Activated CD4-positive, alpha-beta T cell treated with anti-CD3 and anti-CD28 coated beads, Interleukin-2, Interleukin-4, amounts not matched to agents 100 ng/mL and 50 ng/mL, durations not matched to agents 16 hours and 8 hours (primary cell): Measurements from ENCODE around the gene TREML1.
"Not testable (repeated sequence)": the region's sequence is repeated elsewhere in the genome, so short reads cannot be mapped to it uniquely, and the experiment has no call there.

Experiments used
- DNase-seq: peaks from one replicate; pipeline ENCODE4 v3.0.0-alpha.2; 2020; ENCODE audit warnings: low spot score

Gene TREML1

GRCh38 chr6:41153992-41154625 is at the start of gene TREML1:
TREML1 (minus strand) TSS chr6:41154347; CDS start chr6:41154288, 59 bp downstream.
- DNase-seq, result no peak

- DNase-seq, result no peak
These were observed 47.6 kb upstream of the TREML1 start for GRCh38 chr6:41201764-41202173.

GRCh38 chr6:41200901-41201763 is 47.0 kb upstream of the TREML1 start, which contains the start of gene TREML2:
TREML2 (minus strand) TSS chr6:41201149; CDS start chr6:41201008, 141 bp downstream.
- DNase-seq, result peak; percentile 21

GRCh38 chr6:41200296-41200900 is 46.3 kb upstream of the TREML1 start:
- peak; percentile 77 for DNase-seq

GRCh38 chr6:41199552-41200246 is 45.6 kb upstream of the TREML1 start:
- DNase-seq, result peak; percentile 66

- no peak for DNase-seq
These were observed 43.1 kb upstream of the TREML1 start for GRCh38 chr6:41197234-41197633.

GRCh38 chr6:41194386-41194785 is 40.2 kb upstream of the TREML1 start:
- DNase-seq, result no peak

- no peak for DNase-seq
These were observed 39.7 kb upstream of the TREML1 start for GRCh38 chr6:41193884-41194283.

GRCh38 chr6:41193171-41193734 is 39.1 kb upstream of the TREML1 start:
- no peak for DNase-seq

- peak; percentile 42 for DNase-seq
These were observed 37.4 kb upstream of the TREML1 start for GRCh38 chr6:41191569-41191968.

GRCh38 chr6:41190791-41191190 is 36.6 kb upstream of the TREML1 start:
- DNase-seq, result no peak

- no peak for DNase-seq
These were observed 35.8 kb upstream of the TREML1 start for GRCh38 chr6:41189967-41190366.

- not testable (repeated sequence) for DNase-seq
These were observed 34.9 kb upstream of the TREML1 start for GRCh38 chr6:41189046-41189445.

GRCh38 chr6:41187924-41188886 is 34.1 kb upstream of the TREML1 start:
- DNase-seq, result no peak

- no peak for DNase-seq
These were observed 31.9 kb upstream of the TREML1 start for GRCh38 chr6:41186031-41186562.

GRCh38 chr6:41184761-41185160 is 30.6 kb upstream of the TREML1 start:
- DNase-seq, result no peak

- DNase-seq, result peak; percentile 65
These were observed 28.2 kb upstream of the TREML1 start for GRCh38 chr6:41182069-41183034.

- no peak for DNase-seq
These were observed 27.4 kb upstream of the TREML1 start for GRCh38 chr6:41181566-41181965.

GRCh38 chr6:41179163-41179562 is 25.0 kb upstream of the TREML1 start:
- no peak for DNase-seq
